C4-2B (cell line): ENCODE results near the gene GAB1.

Source experiments
- H3K27ac ChIP-seq: fragments of 450-650 bp; 2 replicates; pipeline ENCODE4 v1.5.1; 2017
- CTCF ChIP-seq: fragments of 450-650 bp; conservative IDR thresholded peaks from 2 replicates; pipeline ENCODE4 v1.5.1; 2017; ENCODE audit warnings: mild to moderate bottlenecking
- ZFX ChIP-seq: fragments of 450-650 bp; IDR thresholded peaks from 2 replicates; pipeline ENCODE4 v1.6.1; 2017

The GAB1 gene

GRCh38 chr4:143358923-143359643, 22.4 kb downstream of the GAB1 start:
- TF ChIP-seq CTCF: no peak
- TF ChIP-seq ZFX: no peak
- H3K27ac ChIP-seq: no peak overlapping the region

- H3K27ac ChIP-seq: no peak overlapping the region
- TF ChIP-seq CTCF (no peak), ZFX (no peak)
Measured at GRCh38 chr4:143359644-143360193, 23.0 kb downstream of the GAB1 start.

GRCh38 chr4:143360838-143361625, 24.4 kb downstream of the GAB1 start:
- H3K27ac ChIP-seq: no peak overlapping the region
- TF ChIP-seq ZFX (no peak), CTCF (no peak)

GRCh38 chr4:143362349-143363046, 25.8 kb downstream of the GAB1 start:
- no peak overlapping the region for H3K27ac ChIP-seq
- no peak for TF ChIP-seq CTCF

- TF ChIP-seq ZFX (no peak), CTCF (no peak)
- no peak overlapping the region for H3K27ac ChIP-seq
Measured at GRCh38 chr4:143363332-143363731, 26.7 kb downstream of the GAB1 start.

GRCh38 chr4:143364063-143364462, 27.4 kb downstream of the GAB1 start:
- TF ChIP-seq ZFX (no peak), CTCF (no peak)
- H3K27ac ChIP-seq: no peak overlapping the region

GRCh38 chr4:143367863-143368262, 31.2 kb downstream of the GAB1 start:
- no peak overlapping the region for H3K27ac ChIP-seq
- TF ChIP-seq ZFX (no peak), CTCF (no peak)
